Common myeloid progenitor, CD34-positive (primary cell): Measurements from ENCODE around the gene CDK19.

Experiments used
- CTCF ChIA-PET: fragments of 350-600 bp; sonication (Branson Sonifier 250); formaldehyde crosslinking; loops from one replicate; lab custom pipeline; 2021; ENCODE audit warnings: antibody characterized with exemption; lab: Charles Lee
- POLR2A ChIA-PET: fragments of 350-600 bp; sonication (Branson Sonifier 250); formaldehyde crosslinking; loops from one replicate; lab custom pipeline; 2021; ENCODE audit warnings: antibody characterized with exemption; lab: Charles Lee
- DNase-seq, 3 donors: peaks; one replicate each; pipeline versions ENCODE4 v3.0.0 to v3.0.0-alpha.2; 2013
- H3K27ac ChIP-seq, 2 experiments: 1 replicate in 1 of 2; 2 replicates in 1 of 2; pipeline ENCODE4 v1.7.0; 2013; ENCODE audit warnings: inconsistent platforms in 2 of 2, low read length in 2 of 2, mild to moderate bottlenecking in 2 of 2, low read depth in 1 of 2, moderate library complexity in 1 of 2; ENCODE audit not compliant: severe bottlenecking in 2 of 2, insufficient read depth in 1 of 2, poor library complexity in 1 of 2
- H3K27me3 ChIP-seq, 5 experiments: replicated peaks in 2 of 5; 1 replicate in 3 of 5; 2 replicates in 2 of 5; pipeline versions ENCODE4 v1.6.1 to v1.7.0; 2013; ENCODE audit warnings: low read length in 4 of 5, mild to moderate bottlenecking in 2 of 5, moderate library complexity in 2 of 5, inconsistent platforms in 1 of 5; ENCODE audit not compliant: insufficient read depth in 5 of 5, control insufficient read depth in 4 of 5
- H3K36me3 ChIP-seq, 4 experiments: 1 replicate in 2 of 4; 2 replicates in 2 of 4; pipeline versions ENCODE4 v1.6.1 to v1.7.0; 2013; ENCODE audit warnings: low read length in 3 of 4, control low read depth in 1 of 4, mild to moderate bottlenecking in 1 of 4; ENCODE audit not compliant: control insufficient read depth in 4 of 4, insufficient read depth in 4 of 4
- H3K4me1 ChIP-seq, 4 experiments: 1 replicate in 3 of 4; 2 replicates in 1 of 4; pipeline versions ENCODE4 v1.6.1 to v1.7.1; 2013; ENCODE audit warnings: low read length in 3 of 4, mild to moderate bottlenecking in 3 of 4, control low read depth in 1 of 4, inconsistent platforms in 1 of 4, moderate library complexity in 1 of 4; ENCODE audit not compliant: control insufficient read depth in 4 of 4, insufficient read depth in 4 of 4; ENCODE audit errors: control extremely low read depth in 1 of 4
- H3K4me3 ChIP-seq, 7 experiments: 1 replicate in 4 of 7; 2 replicates in 3 of 7; pipeline versions ENCODE4 v1.5.1 to v1.7.0; 2013; ENCODE audit warnings: mild to moderate bottlenecking in 7 of 7, low read length in 6 of 7, moderate library complexity in 6 of 7, inconsistent platforms in 2 of 7, low read depth in 2 of 7, control low read depth in 1 of 7; ENCODE audit not compliant: insufficient read depth in 4 of 7, control insufficient read depth in 1 of 7; ENCODE audit errors: extremely low read depth in 1 of 7
- H3K9me3 ChIP-seq, 5 experiments: 1 replicate in 4 of 5; 2 replicates in 1 of 5; pipeline versions ENCODE4 v1.6.1 to v1.7.1; 2013; ENCODE audit warnings: low read length in 4 of 5, mild to moderate bottlenecking in 2 of 5, inconsistent platforms in 1 of 5, low read depth in 1 of 5, moderate library complexity in 1 of 5; ENCODE audit not compliant: control insufficient read depth in 4 of 5, insufficient read depth in 2 of 5; ENCODE audit errors: control extremely low read depth in 1 of 5
- WGBS: methylation state at CpG from one replicate; pipeline ENCODE4 v1.1.5; 2013; ENCODE audit not compliant: insufficient coverage; 5-methylcytosine and 5-hydroxymethylcytosine counted together

Gene CDK19

DNA sequence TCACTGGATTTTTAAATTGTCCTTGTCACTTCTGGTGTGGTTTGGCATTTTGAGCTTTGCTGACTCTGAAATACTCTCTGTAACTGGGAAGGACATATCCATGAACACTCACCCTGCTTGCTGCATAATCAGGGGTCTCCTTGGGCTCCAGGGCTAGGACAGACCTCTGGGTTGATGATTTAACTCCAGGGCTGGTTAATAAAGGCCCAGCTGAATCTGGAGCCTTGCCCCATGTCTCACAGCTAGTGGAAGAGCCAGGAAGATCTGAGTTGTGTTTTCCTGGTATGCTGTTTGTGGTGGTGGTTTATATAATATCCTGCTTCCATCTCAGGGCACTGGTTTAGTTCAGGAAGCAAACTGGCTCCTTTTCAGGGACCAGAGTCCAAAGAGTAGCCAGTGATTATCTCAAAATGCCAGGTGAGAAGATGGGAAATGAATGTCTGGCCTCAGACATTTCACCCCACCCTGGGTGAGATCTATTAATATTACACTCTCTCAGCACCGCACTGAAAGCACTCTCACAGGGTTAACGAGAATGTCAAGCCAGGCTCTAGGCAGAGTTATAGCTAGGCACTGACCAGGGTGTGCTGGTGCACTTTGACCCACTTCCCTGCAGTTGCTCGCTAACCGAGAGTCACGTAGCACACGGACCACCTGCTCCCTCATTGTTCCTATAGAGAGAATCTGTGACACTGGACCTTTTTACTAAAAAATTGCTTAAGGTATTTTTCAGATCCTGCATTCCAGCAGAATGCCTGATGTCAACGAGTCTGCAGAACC, 248.7 kb downstream of the CDK19 start:
- H3K36me3 ChIP-seq = no peaks in the 10 kb centered on the region
- ChIA-PET CTCF (interaction anchor here (1.1 kb wide), 1 partner anchor 14 kb away, joined by 3 read pairs; no protein-coding TSS in a partner anchor), POLR2A (no interaction called here)
- H3K9me3 ChIP-seq = peaks cover 0 to 3% (median 0%) of the 10 kb centered on the region in 5 experiments
- no peaks in the 10 kb centered on the region for H3K27me3 ChIP-seq
- 99% methylated on average over 7 of the region's 7 CpGs for WGBS
- no peak for DNase-seq
- H3K27ac ChIP-seq = no peak overlapping the region
- H3K4me3 ChIP-seq = no peak overlapping the region
- H3K4me1 ChIP-seq = peaks cover 0 to 9% (median 2%) of the 10 kb centered on the region in 4 experiments

DNA sequence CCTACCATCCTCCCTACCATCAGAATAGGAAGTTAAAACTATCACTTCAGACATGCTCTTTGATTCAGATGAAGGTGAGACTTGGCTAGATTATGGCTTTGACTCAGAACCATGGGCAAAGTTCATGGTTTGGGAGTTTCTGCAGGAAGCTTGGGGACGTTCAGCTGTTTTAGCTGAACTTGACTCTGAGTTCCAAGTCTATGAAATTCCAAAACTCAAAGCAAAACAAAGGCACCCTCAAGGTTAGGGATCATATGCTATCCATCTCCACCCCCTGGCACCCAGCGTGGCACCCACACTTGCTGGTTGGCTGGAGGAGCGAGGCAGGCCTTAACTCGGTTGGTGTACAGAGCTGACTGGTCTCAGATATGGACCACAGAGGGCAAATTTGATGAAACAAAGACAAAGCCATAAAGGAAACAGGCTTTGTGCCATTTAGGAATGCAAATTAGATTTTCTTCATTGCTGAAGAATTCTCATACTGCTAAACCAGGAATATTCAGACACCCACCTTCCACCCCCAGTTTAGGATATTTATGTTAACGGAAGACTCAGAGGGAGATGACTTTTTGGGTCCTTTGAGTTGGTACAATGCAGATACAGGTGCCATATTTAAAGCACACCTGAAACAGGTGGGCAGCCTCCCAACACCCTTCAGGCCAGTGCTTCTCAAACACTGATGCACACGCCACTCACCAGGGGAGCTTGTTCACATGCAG, 250.4 kb downstream of the CDK19 start:
- no peaks in the 10 kb centered on the region for H3K27me3 ChIP-seq
- H3K4me1 ChIP-seq = peaks cover 5 to 22% (median 9%) of the 10 kb centered on the region in 4 experiments
- peaks cover 0 to 3% (median 0%) of the 10 kb centered on the region in 5 experiments for H3K9me3 ChIP-seq
- WGBS = 99% methylated on average over 6 of the region's 6 CpGs
- no peaks in the 10 kb centered on the region for H3K36me3 ChIP-seq
- ChIA-PET CTCF (no interaction called here), POLR2A (no interaction called here)
- no peak for DNase-seq
- H3K27ac ChIP-seq = no peak overlapping the region
- H3K4me3 ChIP-seq = no peak overlapping the region

DNA sequence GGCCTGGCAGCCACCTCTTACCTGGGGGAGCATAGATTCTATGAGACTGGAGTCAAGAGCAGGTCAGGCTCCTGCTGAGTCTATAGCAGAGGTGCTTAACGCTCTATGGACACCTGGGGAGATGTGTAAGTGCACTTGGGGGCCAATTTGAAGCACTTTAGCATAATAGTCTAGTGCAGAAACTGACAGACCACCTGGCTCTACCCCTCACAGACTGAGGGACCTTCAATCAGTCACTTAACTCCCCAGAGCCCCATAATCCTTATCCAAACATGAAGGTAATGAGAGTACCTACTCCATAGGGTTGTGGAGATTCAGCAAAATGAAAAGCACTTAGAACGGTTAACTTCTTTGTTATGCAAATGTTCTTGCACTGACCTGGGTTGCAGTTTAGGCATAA, 251.6 kb downstream of the CDK19 start:
- H3K4me3 ChIP-seq = no peak overlapping the region
- peaks cover 5 to 22% (median 9%) of the 10 kb centered on the region in 4 experiments for H3K4me1 ChIP-seq
- H3K27ac ChIP-seq = no peak overlapping the region
- H3K9me3 ChIP-seq = peaks cover 0 to 3% (median 0%) of the 10 kb centered on the region in 5 experiments
- ChIA-PET POLR2A (no interaction called here), CTCF (no interaction called here)
- 100% methylated on average over 2 of the region's 2 CpGs for whole genome bisulfite sequencing
- DNase-seq = no peak
- H3K27me3 ChIP-seq = no peaks in the 10 kb centered on the region
- no peaks in the 10 kb centered on the region for H3K36me3 ChIP-seq

DNA sequence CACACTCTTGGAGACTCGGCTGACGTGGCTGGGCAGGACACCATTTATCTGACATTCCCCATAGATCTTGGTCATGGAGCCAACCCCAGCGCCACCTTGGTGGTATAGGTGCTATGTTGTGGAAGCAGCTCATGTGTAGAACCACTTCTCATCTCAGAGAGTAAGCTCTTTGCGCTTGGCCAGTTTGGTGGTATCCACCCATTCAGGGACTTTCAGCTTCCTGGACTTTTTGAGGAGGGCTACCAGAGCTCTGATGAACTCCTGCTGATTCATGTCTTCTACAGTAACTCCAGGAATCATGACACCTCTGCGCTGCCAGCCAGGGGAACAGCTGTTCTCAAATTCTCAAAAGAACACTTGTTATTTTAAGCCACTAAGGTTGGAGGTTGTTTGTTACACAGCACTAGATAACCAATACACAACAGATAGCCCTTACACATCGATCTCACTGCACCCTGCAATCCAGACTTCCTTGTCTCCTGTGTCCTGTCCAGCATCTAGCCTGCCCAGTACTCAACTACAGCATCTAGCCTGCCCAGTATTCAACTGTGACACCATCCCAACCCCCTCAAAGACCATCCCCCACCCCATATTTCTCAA, 252.9 kb downstream of the CDK19 start:
- over 99% methylated on average over 6 of the region's 6 CpGs for WGBS
- H3K27me3 ChIP-seq = no peaks in the 10 kb centered on the region
- H3K36me3 ChIP-seq = no peaks in the 10 kb centered on the region
- no peak overlapping the region for H3K27ac ChIP-seq
- ChIA-PET POLR2A (no interaction called here), CTCF (interaction anchor here (1.3 kb wide), 1 partner anchor 57 kb away, joined by 3 read pairs; no protein-coding TSS in a partner anchor)
- peaks cover 5 to 16% (median 8%) of the 10 kb centered on the region in 4 experiments for H3K4me1 ChIP-seq
- H3K4me3 ChIP-seq = no peak overlapping the region
- DNase-seq = no peak
- H3K9me3 ChIP-seq = peaks cover 0 to 3% (median 0%) of the 10 kb centered on the region in 5 experiments

DNA sequence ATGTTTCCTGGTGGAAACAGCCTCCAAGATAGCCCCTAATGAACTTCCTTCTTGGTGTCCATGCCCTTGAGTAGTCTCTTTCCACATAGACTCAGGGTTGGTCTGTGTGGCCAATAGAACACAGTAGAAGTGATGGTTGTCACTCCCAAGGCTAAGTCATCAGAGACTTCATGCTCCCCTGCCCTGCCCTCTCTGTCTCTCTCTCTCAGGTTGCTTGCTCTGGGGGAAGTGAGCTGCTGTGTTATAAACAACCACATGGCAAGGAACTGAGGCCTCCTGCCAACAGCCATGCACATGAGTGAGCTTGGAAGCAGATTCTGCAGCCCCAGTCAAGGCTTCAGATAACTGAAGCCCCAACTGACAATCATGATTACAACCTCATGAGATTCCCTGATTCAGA, 253.6 kb downstream of the CDK19 start:
- peaks cover 5 to 16% (median 8%) of the 10 kb centered on the region in 4 experiments for H3K4me1 ChIP-seq
- H3K36me3 ChIP-seq = no peaks in the 10 kb centered on the region
- peaks cover 0 to 3% (median 0%) of the 10 kb centered on the region in 5 experiments for H3K9me3 ChIP-seq
- H3K27me3 ChIP-seq = no peaks in the 10 kb centered on the region
- CTCF ChIA-PET = interaction anchor here (1.3 kb wide), 1 partner anchor 57 kb away, joined by 3 read pairs; no protein-coding TSS in a partner anchor
- POLR2A ChIA-PET = interaction anchor here (0.5 kb wide), 1 partner anchor 92 kb away, joined by 3 read pairs; no protein-coding TSS in a partner anchor
- H3K27ac ChIP-seq = no peak overlapping the region
- H3K4me3 ChIP-seq = no peak overlapping the region
- DNase-seq = no peak

DNA sequence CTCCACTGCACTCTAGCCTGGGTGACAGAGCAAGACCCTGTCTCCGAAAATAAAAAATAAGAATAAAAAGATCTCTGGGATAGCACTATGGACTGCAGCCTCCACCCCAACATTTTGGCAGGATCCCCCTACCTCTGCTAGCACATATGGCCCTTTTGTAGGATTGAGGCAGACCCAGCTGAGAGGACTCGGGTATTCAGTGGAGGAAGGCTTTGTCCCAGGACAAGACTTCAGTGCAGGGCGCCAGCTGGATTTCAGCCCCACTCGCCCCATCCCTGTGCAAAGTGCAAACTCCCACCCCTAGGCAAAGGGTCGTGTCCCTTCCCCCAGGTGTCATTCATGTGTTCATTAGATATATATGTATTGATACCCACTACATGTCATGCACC, 254.3 kb downstream of the CDK19 start:
- DNase-seq = no peak
- peaks cover 5 to 16% (median 8%) of the 10 kb centered on the region in 4 experiments for H3K4me1 ChIP-seq
- CTCF ChIA-PET = interaction anchor here (0.6 to 1.3 kb wide), 2 partner anchors 58 to 321 kb away, joined by 3 read pairs; no protein-coding TSS in a partner anchor
- H3K27me3 ChIP-seq = no peaks in the 10 kb centered on the region
- POLR2A ChIA-PET = no interaction called here
- peaks cover 0 to 3% (median 0%) of the 10 kb centered on the region in 5 experiments for H3K9me3 ChIP-seq
- WGBS = no CpG with 5 or more reads among the region's 5 CpGs
- H3K36me3 ChIP-seq = no peaks in the 10 kb centered on the region
- no peak overlapping the region for H3K4me3 ChIP-seq
- no peak overlapping the region for H3K27ac ChIP-seq
